HepG2 (cell line): Measurements from ENCODE around the gene RNF40. TPM values are rescaled to one million over a fixed set of nuclear protein-coding genes. Genes with fewer than 3 reads are reported as not detected.

Source experiments
- HINFP ChIP-seq: sonication (generic); formaldehyde crosslinking; IDR thresholded peaks from 2 replicates; pipeline ENCODE4 v1.4.0; 2020; ENCODE audit warnings: low read depth, mild to moderate bottlenecking, missing genetic modification reagents
- LBX2 ChIP-seq: sonication (generic); formaldehyde crosslinking; IDR thresholded peaks from 2 replicates; pipeline ENCODE4 v1.5.0; 2020; ENCODE audit warnings: missing genetic modification reagents, mild to moderate bottlenecking, borderline replicate concordance
- MAZ ChIP-seq, 2 experiments: sonication (generic) in 1 of 2; formaldehyde crosslinking in 1 of 2; IDR thresholded peaks; 2 replicates each; pipeline versions ENCODE4 v1.5.0 to v1.6.1; 2012 to 2020; ENCODE audit warnings: low read depth in 2 of 2, mild to moderate bottlenecking in 2 of 2, borderline replicate concordance in 1 of 2, improper control_type of control experiment in 1 of 2, low read length in 1 of 2, missing genetic modification reagents in 1 of 2, moderate library complexity in 1 of 2
- POLR2AphosphoS5 ChIP-seq: IDR thresholded peaks from 2 replicates; pipeline ENCODE4 v1.6.1; 2012; ENCODE audit warnings: low read depth, low read length
- PPARG ChIP-seq: conservative IDR thresholded peaks from 2 replicates; pipeline ENCODE4 v1.6.1; 2016; ENCODE audit warnings: missing biosample characterization, missing genetic modification reagents
- SNAPC2 ChIP-seq: sonication (generic); formaldehyde crosslinking; IDR thresholded peaks from 2 replicates; pipeline ENCODE4 v1.8.1; 2022; ENCODE audit warnings: mild to moderate bottlenecking, missing genetic modification reagents
- SRSF4 ChIP-seq: fragments of 200-400 bp; formaldehyde crosslinking; IDR thresholded peaks from one replicate; pipeline ENCODE4 v1.6.1; 2018; ENCODE audit warnings: mild to moderate bottlenecking, low read depth, low read length, moderate library complexity; ENCODE audit not compliant: poor library complexity, severe bottlenecking
- TGIF2 ChIP-seq: IDR thresholded peaks from 2 replicates; pipeline ENCODE4 v1.6.1; 2016; ENCODE audit warnings: control low read depth, missing compliant biosample characterization
- USF2 ChIP-seq, 2 experiments: sonication (generic) in 1 of 2; formaldehyde crosslinking in 1 of 2; IDR thresholded peaks; 2 replicates each; pipeline versions ENCODE4 v1.5.1 to v1.6.1; 2011 to 2020; ENCODE audit warnings: borderline replicate concordance in 1 of 2, low read depth in 1 of 2, low read length in 1 of 2, mild to moderate bottlenecking in 1 of 2, missing genetic modification reagents in 1 of 2, moderate library complexity in 1 of 2
- ZBTB7B ChIP-seq: sonication (generic); formaldehyde crosslinking; IDR thresholded peaks from 2 replicates; pipeline ENCODE4 v1.4.0; 2020; ENCODE audit warnings: missing genetic modification reagents
- ZNF652 ChIP-seq: IDR thresholded peaks from 2 replicates; pipeline ENCODE4 v1.6.1; 2016; ENCODE audit warnings: low read depth, borderline replicate concordance
- polyA plus RNA-seq, 8 experiments: library from polyadenylated mRNA; depleted of rRNA in 3 of 8; stranded (reverse) in 7 of 8; unstranded in 1 of 8; fragments of >200 nt; fragmentation: Illumina TruSeq in 4 of 8; extraction: Trizol in 4 of 8; gene quantifications; 2 replicates each; pipeline versions ENCODE4 v1.2.1 to v1.2.3, GENCODE V29; 2011 to 2016; ENCODE audit warnings: low read depth in 4 of 8, missing spikeins in 1 of 8, mixed read lengths in 1 of 8; ENCODE audit not compliant: insufficient read depth in 1 of 8
- total RNA-seq, 5 experiments: library from RNA; depleted of rRNA; stranded (reverse); fragments of >200 nt; fragmentation: Illumina TruSeq; extraction: Trizol; gene quantifications; 2 replicates each; pipeline ENCODE4 v1.2.3, GENCODE V29; 2016; ENCODE audit warnings: low read depth in 1 of 5
- TF ChIP-seq, protein P1 (sequence below): sonication (generic); formaldehyde crosslinking; IDR thresholded peaks from 2 replicates; pipeline ENCODE4 v1.4.0; 2020; ENCODE audit warnings: mild to moderate bottlenecking, missing genetic modification reagents
- TF ChIP-seq, protein P2 (sequence below): sonication (generic); formaldehyde crosslinking; IDR thresholded peaks from 2 replicates; pipeline ENCODE4 v1.5.0; 2020; ENCODE audit warnings: mild to moderate bottlenecking, missing genetic modification reagents

RNF40 gene
- total and polyA plus RNA-seq, 2 of the 13 experiments (the other 11 are each of a cell fraction or from before 2014, with no cell fraction given) = 84.0 to 85.6 TPM

DNA sequence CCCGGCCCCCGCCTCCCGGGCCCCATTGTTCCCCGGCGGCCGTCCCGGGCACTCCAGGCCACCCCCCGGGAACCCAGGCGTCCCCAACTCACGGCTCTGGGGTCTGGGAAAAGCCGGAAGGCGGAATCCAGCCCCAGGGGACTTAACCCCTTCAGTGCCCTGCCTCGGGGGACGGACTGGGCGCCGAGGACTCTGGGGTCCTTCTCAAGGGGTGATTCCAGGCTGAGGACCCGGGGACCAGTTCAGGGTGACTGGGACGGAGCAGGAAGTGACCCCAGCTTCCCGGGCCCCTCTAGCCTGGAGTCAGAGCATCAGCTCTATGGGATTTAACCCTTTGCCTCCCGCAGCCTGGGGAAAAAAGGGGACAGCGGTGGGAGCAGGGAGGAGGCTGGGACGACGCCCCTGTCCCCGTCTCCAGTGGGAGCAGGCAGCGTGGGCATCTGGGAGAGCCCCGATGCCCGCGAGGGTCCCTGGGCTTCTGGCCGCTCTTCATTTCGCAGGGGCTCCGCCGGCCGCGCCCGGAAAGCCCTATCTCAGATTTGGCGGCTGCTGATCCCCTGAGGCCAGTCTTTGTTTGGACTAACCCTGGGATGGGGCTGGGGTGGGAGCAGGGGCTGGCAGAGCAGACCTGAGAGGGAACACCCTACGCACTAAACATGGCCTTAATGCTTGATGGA lies 25.0 kb downstream of the RNF40 start, which contains the start of gene ZNF629 (continued):
- TF ChIP-seq, protein P1, sequence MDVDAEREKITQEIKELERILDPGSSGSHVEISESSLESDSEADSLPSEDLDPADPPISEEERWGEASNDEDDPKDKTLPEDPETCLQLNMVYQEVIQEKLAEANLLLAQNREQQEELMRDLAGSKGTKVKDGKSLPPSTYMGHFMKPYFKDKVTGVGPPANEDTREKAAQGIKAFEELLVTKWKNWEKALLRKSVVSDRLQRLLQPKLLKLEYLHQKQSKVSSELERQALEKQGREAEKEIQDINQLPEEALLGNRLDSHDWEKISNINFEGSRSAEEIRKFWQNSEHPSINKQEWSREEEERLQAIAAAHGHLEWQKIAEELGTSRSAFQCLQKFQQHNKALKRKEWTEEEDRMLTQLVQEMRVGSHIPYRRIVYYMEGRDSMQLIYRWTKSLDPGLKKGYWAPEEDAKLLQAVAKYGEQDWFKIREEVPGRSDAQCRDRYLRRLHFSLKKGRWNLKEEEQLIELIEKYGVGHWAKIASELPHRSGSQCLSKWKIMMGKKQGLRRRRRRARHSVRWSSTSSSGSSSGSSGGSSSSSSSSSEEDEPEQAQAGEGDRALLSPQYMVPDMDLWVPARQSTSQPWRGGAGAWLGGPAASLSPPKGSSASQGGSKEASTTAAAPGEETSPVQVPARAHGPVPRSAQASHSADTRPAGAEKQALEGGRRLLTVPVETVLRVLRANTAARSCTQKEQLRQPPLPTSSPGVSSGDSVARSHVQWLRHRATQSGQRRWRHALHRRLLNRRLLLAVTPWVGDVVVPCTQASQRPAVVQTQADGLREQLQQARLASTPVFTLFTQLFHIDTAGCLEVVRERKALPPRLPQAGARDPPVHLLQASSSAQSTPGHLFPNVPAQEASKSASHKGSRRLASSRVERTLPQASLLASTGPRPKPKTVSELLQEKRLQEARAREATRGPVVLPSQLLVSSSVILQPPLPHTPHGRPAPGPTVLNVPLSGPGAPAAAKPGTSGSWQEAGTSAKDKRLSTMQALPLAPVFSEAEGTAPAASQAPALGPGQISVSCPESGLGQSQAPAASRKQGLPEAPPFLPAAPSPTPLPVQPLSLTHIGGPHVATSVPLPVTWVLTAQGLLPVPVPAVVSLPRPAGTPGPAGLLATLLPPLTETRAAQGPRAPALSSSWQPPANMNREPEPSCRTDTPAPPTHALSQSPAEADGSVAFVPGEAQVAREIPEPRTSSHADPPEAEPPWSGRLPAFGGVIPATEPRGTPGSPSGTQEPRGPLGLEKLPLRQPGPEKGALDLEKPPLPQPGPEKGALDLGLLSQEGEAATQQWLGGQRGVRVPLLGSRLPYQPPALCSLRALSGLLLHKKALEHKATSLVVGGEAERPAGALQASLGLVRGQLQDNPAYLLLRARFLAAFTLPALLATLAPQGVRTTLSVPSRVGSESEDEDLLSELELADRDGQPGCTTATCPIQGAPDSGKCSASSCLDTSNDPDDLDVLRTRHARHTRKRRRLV (CRISPR knock-in tag) = peak; percentile 23; the same call in 1 of the 2 replicates
- TF ChIP-seq, protein P2, sequence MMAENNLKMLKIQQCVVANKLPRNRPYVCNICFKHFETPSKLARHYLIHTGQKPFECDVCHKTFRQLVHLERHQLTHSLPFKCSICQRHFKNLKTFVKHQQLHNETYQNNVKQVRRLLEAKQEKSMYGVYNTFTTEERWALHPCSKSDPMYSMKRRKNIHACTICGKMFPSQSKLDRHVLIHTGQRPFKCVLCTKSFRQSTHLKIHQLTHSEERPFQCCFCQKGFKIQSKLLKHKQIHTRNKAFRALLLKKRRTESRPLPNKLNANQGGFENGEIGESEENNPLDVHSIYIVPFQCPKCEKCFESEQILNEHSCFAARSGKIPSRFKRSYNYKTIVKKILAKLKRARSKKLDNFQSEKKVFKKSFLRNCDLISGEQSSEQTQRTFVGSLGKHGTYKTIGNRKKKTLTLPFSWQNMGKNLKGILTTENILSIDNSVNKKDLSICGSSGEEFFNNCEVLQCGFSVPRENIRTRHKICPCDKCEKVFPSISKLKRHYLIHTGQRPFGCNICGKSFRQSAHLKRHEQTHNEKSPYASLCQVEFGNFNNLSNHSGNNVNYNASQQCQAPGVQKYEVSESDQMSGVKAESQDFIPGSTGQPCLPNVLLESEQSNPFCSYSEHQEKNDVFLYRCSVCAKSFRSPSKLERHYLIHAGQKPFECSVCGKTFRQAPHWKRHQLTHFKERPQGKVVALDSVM = peak; percentile 79
- TF ChIP-seq LBX2 (CRISPR knock-in tag) (no peak; the same call in 1 of the 2 replicates), TGIF2 (CRISPR knock-in tag) (peak; percentile 71; the same call in 1 of the 2 replicates), PPARG (CRISPR knock-in tag) (0 out of 2 replicates have a peak, but pooled peaks have one; percentile 54), HINFP (0 out of 2 replicates have a peak, but pooled peaks have one; percentile 21), ZBTB7B (peak; percentile 94), SNAPC2 (peak; percentile 70), ZNF652 (peak; percentile 100), SRSF4 (no peak), USF2 (IDR thresholded peaks at IDR 0.05; ENCODE audit: low read depth, low read length) (no peak), USF2 (CRISPR knock-in tag; IDR thresholded peaks at IDR 0.05; ENCODE audit: borderline replicate concordance) (no peak), POLR2AphosphoS5 (peak; percentile 76), MAZ (IDR thresholded peaks at IDR 0.05; ENCODE audit: borderline replicate concordance, low read depth, low read length) (peak; percentile 84), MAZ (CRISPR knock-in tag; IDR thresholded peaks at IDR 0.05; ENCODE audit: low read depth) (peak; percentile 88)
